HepG2 (cell line): ENCODE measurements around the gene PATE4.

ENCODE experiments used
- CTCF ChIP-seq: sonication (generic); formaldehyde crosslinking; IDR thresholded peaks from 2 replicates; pipeline ENCODE4 v1.5.0; 2020; ENCODE audit warnings: mild to moderate bottlenecking, missing genetic modification reagents, moderate library complexity
- RBFOX2 ChIP-seq: fragments of 200-400 bp; formaldehyde crosslinking; IDR thresholded peaks from 2 replicates; pipeline ENCODE4 v1.6.1; 2017; ENCODE audit warnings: low read depth, mild to moderate bottlenecking, low read length

- TF ChIP-seq CTCF (no peak), RBFOX2 (no peak)
These were observed 48.4 kb upstream of the PATE4 start for GRCh38 chr11:125784678-125785077.
